GM18519 (cell line): ENCODE data around the gene UNK.
"Not testable (repeated sequence)": the region's sequence is repeated elsewhere in the genome, so short reads cannot be mapped to it uniquely, and the experiment has no call there.

Experiments used
- ATAC-seq: cut with Tn5 transposase; IDR thresholded peaks from one replicate; pipeline ENCODE4 v1.9.1; 2021; ENCODE audit warnings: mild to moderate bottlenecking, moderate library complexity; ENCODE audit not compliant: unreplicated experiment, low FRiP score

Gene UNK

DNA sequence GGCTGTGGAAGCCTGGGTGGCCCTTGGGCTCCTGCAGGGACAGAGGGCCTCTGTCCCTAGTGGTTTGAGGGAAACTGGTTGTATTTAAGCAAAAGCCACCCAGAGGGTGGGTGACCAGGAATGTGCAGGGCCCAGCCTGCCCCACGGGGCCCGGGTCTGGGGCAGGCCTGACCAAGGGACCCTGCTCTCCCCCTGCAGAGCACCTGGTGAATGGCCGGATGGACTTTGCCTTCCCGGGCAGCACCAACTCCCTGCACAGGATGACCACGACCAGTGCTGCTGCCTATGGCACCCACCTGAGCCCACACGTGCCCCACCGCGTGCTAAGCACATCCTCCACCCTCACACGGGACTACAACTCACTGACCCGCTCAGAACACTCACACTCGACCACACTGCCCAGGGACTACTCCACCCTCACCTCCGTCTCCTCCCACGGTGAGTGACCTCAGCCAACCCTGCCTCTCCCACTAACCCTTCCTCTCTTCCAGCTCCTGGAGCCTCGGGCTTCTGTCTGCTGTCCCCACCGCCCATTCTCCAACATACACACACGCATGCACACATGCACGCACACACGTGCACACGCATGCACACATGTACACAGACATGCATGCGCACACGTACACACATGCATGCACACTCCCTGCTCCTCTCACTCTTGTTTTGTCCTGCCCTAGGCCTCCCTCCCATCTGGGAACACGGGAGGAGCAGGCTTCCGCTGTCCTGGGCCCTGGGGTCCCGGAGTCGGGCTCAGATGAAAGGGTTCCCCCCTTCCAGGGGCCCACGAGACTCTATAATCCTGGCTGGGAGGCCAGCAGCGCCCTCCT, 30.0 kb upstream of the UNK start:
- ATAC-seq: no peak

- ATAC-seq: no peak
Observed at GRCh38 chr17:75755205-75755901, 29.3 kb upstream of the UNK start.

DNA sequence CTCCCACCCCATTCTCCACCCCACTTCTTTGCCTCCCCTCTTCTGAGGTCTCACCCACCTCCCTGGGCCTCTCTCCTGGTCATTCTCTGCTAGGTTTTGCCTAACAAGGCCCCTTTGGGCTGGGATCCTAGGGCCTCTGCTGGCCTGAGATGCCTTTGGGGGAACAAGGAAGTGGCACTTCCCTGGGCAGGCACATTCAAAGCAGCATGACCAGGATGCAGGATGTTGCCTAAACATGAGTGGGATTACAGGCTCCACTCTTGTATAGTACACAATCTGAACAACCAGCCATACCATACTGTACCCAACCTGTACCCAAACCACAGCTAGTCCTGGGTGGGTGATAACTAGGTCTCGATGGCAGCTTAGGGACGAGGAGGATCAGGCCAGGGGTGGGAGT, 28.6 kb upstream of the UNK start:
- ATAC-seq: no peak

DNA sequence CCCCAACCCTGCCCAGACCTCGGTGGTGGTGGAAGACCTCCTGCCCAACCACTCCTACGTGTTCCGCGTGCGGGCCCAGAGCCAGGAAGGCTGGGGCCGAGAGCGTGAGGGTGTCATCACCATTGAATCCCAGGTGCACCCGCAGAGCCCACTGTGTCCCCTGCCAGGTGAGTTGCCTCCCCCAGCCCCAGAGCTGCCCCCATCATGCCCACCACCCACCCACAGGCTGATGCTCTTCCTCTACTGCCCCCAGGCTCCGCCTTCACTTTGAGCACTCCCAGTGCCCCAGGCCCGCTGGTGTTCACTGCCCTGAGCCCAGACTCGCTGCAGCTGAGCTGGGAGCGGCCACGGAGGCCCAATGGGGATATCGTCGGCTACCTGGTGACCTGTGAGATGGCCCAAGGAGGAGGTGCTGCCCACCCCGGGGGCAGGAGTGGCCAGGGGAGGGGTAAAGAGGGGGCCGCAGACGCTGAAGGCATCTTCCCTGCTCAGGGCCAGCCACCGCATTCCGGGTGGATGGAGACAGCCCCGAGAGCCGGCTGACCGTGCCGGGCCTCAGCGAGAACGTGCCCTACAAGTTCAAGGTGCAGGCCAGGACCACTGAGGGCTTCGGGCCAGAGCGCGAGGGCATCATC, 28.0 kb upstream of the UNK start:
- ATAC-seq: no peak

DNA sequence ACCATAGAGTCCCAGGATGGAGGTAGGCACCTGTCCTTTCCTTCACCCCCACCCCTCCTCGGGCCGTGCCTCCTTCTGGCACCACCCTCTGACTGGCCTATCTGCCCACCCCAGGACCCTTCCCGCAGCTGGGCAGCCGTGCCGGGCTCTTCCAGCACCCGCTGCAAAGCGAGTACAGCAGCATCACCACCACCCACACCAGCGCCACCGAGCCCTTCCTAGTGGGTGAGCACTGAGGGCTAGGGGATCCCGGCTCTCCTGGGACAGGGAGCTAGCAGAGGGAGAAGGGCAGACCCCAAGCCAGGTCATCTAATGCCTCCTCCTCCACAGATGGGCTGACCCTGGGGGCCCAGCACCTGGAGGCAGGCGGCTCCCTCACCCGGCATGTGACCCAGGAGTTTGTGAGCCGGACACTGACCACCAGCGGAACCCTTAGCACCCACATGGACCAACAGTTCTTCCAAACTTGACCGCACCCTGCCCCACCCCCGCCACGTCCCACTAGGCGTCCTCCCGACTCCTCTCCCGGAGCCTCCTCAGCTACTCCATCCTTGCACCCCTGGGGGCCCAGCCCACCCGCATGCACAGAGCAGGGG, 27.4 kb upstream of the UNK start:
- no peak for ATAC-seq

DNA sequence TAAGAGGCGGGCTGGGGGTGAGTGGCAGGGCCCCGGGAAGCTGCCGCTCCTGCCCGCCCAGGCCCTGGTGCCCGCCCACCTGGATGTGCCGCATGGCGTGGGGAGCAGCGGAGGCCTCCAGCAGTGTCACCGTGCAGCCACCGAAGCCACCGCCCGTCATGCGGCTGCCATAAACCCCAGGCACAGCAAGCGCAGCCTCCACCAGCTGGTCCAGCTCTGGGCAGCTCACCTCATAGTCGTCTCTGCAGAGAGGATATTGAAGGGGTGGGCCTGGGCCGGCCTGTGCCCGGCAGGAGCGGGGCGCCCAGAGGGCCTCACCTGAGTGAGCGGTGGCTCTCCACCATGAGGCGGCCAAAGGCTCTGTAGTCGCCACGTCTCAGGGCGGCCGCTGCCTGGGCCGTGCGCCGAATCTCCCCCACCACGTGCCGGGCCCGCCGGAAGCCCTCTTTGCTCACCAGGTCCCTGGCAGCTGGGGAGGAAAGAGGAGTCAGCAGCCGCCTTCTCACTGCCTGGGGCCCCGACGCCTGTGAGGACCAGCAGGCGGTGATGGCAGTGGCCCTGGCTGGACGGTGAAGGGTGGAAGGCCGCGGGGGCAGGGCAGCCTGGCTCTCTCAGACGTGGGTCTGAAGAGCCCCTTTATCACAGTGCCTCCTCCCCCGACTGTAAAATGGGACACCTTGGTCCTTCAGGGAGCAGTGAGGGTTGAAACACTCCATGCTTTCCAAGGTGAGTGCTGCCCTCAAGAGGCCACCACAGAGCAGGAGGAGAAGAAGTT, 26.3 kb upstream of the UNK start:
- no peak for ATAC-seq

DNA sequence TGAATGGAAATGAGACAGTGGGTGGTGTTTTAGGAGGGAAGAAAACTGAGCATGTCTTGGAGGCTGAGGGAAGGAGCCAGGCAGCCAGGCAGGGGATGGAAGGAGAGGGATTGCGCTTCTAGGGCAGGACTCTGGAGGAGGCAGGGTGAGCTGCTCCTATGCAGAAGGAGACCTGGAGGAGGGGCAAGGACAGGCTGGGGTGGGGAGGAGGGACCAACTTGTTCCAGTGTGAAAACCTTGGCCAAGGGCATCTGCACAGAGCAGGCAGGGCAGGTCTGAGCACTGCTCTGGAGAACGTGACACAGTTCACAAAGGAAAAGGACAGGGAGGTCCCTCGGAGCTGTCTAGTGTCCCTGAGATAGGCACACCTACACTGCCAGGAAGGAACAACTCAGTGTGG, 25.1 kb upstream of the UNK start:
- no peak for ATAC-seq

DNA sequence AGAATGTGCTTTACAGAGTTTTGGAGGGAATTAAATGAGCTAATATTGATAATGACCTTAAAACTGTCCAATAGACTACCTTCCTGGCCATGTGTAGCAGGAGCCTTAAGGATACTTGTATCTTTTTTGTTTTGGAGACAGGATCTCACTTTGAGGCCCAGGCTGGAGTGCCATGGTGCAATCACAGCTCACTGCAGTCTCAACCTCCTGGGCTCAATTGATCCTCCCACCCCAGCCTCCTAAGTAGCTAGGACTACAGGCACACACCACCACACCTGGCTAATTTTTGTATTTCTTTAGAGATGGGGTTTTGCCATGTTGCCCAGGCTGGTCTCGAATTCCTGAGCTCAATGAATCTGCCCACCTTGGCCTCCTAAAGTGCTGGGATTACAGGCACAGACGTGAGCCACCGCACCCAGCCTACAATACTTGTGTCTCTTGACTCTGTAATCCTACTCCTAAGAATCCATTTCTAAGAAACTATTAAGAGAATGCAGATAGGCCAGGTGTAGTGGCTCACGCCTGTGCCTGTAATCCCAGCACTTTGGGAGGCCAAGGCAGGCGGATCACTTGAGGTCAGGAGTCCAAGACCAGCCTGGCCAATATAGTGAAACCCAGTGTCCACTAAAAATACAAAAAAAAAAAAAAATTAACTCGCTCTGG, 24.5 kb upstream of the UNK start:
- not testable (repeated sequence) for ATAC-seq

DNA sequence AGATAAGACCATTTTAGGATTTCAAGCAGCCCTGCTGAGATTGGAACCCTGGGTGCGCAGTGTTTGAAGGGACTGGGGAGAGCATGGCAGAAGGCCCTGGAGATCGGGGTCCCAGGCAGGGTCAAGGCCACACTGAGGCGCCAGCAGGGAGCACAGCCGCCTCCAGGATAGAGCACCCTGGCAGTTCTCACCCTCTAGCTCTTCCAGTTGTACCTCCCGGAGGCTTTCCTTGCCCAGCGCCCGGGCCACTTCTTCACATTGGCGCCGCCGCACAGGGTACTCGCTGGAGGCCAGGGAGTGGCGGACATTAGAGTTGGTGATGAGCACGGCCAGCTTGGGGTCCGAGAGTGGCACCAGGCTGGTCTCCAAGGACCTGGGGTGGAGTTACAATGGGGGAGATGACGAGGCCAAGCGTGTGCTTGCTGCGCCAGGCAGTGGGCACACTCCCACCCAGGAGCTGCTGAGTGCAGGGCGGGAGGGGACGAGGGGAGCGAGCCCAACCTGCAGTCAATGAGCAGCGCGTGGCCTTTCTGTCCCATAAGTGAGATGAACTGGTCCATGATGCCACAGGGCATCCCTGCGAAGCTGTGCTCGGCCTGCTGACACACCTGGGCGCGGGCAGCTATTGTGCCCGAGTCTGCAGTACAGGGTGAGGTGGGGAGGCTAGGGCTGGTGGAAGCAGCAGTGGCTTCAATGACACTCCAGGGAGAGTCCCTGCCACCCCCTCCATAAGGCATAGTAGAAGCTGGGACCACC, 21.9 kb upstream of the UNK start:
- ATAC-seq: no peak

- no peak for ATAC-seq
Observed at GRCh38 chr17:75763269-75763607, 21.4 kb upstream of the UNK start.

GRCh38 chr17:75763613-75764416, 20.8 kb upstream of the UNK start:
- no peak for ATAC-seq

DNA sequence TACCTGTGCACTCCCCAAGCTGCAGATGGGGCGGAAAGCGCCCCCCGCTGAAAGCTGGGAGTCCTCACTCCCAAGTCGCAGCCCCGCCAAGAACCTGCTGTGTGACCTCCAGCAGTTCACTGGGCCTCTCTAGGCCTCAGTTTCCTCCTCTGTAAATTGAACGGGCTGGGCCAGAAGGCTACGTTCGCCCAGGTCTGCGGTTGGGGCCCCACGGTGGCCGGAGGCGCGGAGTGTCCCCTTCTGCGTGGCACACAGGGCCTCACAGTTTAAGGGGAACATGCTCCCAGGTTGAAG, 20.2 kb upstream of the UNK start:
- no peak for ATAC-seq

- ATAC-seq: no peak
Observed at GRCh38 chr17:75764711-75765421, 19.7 kb upstream of the UNK start, which contains the start of gene GALK1. TSS of gene GALK1 (minus strand) at chr17:75765192. CDS start at chr17:75765136, 56 bp downstream.

GRCh38 chr17:75765981-75766380, 18.6 kb upstream of the UNK start:
- ATAC-seq: no peak

DNA sequence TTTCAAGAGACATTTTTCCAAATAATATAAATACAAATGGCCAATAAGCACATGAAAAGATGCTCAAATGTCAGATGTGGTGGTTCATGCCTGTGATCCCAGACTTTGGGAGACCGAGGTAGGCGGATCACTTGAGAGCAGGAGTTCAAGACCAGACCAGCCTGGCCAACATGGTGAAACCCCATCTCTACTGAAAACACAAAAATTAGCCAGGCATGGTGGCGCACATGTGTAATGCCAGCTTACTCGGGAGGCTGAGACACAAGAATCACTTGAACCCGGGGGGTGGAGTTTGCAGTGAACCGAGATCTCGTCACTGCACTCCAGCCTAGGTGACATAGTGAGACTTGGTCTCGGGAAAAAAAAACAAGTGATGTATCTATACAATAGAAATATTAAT, 16.7 kb upstream of the UNK start:
- no peak for ATAC-seq

GRCh38 chr17:75769536-75769935, 15.1 kb upstream of the UNK start:
- ATAC-seq: no peak

- no peak for ATAC-seq
Observed at GRCh38 chr17:75771334-75772281, 13.0 kb upstream of the UNK start.
